ENCODE data around the gene ANKS1A. TPM values are rescaled to one million over a fixed set of nuclear protein-coding genes. Genes with fewer than 3 reads are reported as not detected.

The ANKS1A gene
- polyA plus RNA-seq, 1 of the 3 experiments (the other 2 are of a cell fraction) = 7.6 TPM

DNA sequence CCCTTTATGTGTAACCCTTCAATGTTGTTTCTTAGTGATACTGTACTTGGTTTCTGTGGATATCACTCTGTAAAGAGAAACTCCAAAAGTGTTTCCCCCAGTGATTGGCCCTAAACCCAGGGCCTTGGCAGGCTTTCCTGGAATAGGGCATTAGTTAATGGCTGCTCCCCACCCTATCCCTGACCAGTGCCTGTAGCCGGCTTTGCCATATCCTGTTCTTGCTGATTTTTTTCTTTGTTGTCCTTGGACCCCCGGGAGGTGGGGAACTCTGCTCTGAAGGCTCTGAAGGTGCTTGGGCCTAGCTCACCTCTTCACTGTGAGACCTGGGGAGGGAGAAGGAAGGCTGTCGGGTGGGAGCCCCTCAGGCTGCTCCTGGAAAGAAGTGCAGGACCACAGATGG lies 131.9 kb downstream of the ANKS1A start:
- TF ChIP-seq, protein P1, sequence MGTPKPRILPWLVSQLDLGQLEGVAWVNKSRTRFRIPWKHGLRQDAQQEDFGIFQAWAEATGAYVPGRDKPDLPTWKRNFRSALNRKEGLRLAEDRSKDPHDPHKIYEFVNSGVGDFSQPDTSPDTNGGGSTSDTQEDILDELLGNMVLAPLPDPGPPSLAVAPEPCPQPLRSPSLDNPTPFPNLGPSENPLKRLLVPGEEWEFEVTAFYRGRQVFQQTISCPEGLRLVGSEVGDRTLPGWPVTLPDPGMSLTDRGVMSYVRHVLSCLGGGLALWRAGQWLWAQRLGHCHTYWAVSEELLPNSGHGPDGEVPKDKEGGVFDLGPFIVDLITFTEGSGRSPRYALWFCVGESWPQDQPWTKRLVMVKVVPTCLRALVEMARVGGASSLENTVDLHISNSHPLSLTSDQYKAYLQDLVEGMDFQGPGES (IDR thresholded peaks at IDR 0.05; ENCODE audit: low read depth, low read length) = no peak
- no peak for TF ChIP-seq REST (IDR thresholded peaks at IDR 0.05; ENCODE audit: low read depth, low read length)
- no peak for TF ChIP-seq TEAD4 (IDR thresholded peaks at IDR 0.05; ENCODE audit: borderline replicate concordance, insufficient read depth)
- no peak for TF ChIP-seq TAF1 (IDR thresholded peaks at IDR 0.05; ENCODE audit: borderline replicate concordance, low read depth, low read length)
- no peak for TF ChIP-seq NFIC (IDR thresholded peaks at IDR 0.05; ENCODE audit: borderline replicate concordance)
- no peak for TF ChIP-seq MXI1 (IDR thresholded peaks at IDR 0.05; ENCODE audit: low read depth, low read length)
- no peak for TF ChIP-seq RAD21 (IDR thresholded peaks at IDR 0.05; ENCODE audit: low read length)
- no peak for TF ChIP-seq GABPA (IDR thresholded peaks at IDR 0.05; ENCODE audit: low read depth)
- TF ChIP-seq ELF1 (IDR thresholded peaks at IDR 0.05) = no peak
- no peak for TF ChIP-seq EZH2phosphoT487 (IDR thresholded peaks at IDR 0.05; ENCODE audit: borderline replicate concordance, low read depth)
- TF ChIP-seq, protein P2, sequence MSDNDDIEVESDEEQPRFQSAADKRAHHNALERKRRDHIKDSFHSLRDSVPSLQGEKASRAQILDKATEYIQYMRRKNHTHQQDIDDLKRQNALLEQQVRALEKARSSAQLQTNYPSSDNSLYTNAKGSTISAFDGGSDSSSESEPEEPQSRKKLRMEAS (IDR thresholded peaks at IDR 0.05; ENCODE audit: low read depth) = no peak
- no peak for TF ChIP-seq ZBTB33 (IDR thresholded peaks at IDR 0.05; ENCODE audit: borderline replicate concordance, low read depth)
- TF ChIP-seq POLR2AphosphoS5 (IDR thresholded peaks at IDR 0.05; ENCODE audit: low read depth, low read length) = no peak
- no peak for TF ChIP-seq YY1 (IDR thresholded peaks at IDR 0.05; ENCODE audit: low read depth)
- no peak for TF ChIP-seq TCF12 (IDR thresholded peaks at IDR 0.05)
- Histone ChIP-seq H3K36me3 (replicated peaks in 1 of 2; ENCODE audit: control insufficient read depth in 1 of 2, insufficient read depth in 2 of 2, low read length in 1 of 2) (peaks cover 0 to 18% of the 10 kb centered on the region in 2 experiments), H3K79me2 (ENCODE audit: insufficient read depth) (no peaks in the 10 kb centered on the region), H2AFZ (ENCODE audit: low read depth) (no peak overlapping the region), H3K27me3 (ENCODE audit: insufficient read depth) (no peaks in the 10 kb centered on the region), H3K4me3 (ENCODE audit: low read depth in 2 of 2, low read length in 1 of 2) (no peak overlapping the region), H3K9me2 (no peaks in the 10 kb centered on the region), H3K27ac (ENCODE audit: low read depth in 2 of 2, low read length in 1 of 2) (no peak overlapping the region), H3K4me2 (no peak overlapping the region), H3K4me1 (ENCODE audit: control insufficient read depth in 1 of 2, insufficient read depth in 2 of 2, low read depth in 1 of 2, low read length in 1 of 2) (peaks cover 9 to 26% of the 10 kb centered on the region in 2 experiments; a peak in 3 of 4 replicates), H3K9ac (no peak overlapping the region), H3F3A (replicated peaks; ENCODE audit: insufficient read depth) (no peaks in the 10 kb centered on the region), H4K20me1 (ENCODE audit: insufficient read depth) (no peaks in the 10 kb centered on the region), H3K9me3 (no peaks in the 10 kb centered on the region)
- ChIA-PET CTCF (interaction anchor here (1.4 kb wide), 1 partner anchor 35 kb away, joined by 3 read pairs; no protein-coding TSS in a partner anchor), POLR2A (no interaction called here)
- 73% methylated on average over 3 of the region's 3 CpGs for WGBS (ENCODE audit: low lambda C conversion rate)
- DNase-seq = no peak
